ENCODE data around the gene CAMSAP1. TPM values are rescaled to one million over a fixed set of nuclear protein-coding genes. Genes with fewer than 3 reads are reported as not detected.
A peak's percentile ranks its signal among the peaks of the same experiment; 100 is the strongest.

Gene CAMSAP1
- total and polyA plus RNA-seq, 2 donors from 2014 or later, result 3.3 to 38.6 TPM

- Histone ChIP-seq H3K9ac (ENCODE audit: low read length in 3 of 3) (no peak overlapping the region), H3K4me3 (ENCODE audit: low read length in 3 of 3) (no peak overlapping the region), H3K36me3 (ENCODE audit: control insufficient read depth in 2 of 3, insufficient read depth in 3 of 3, low read length in 3 of 3) (peaks cover 0 to 48% (median 14%) of the 10 kb centered on the region in 3 donors), H3K27ac (ENCODE audit: low read depth in 2 of 2, low read length in 2 of 2) (no peak overlapping the region), H3K4me1 (ENCODE audit: control insufficient read depth in 2 of 3, insufficient read depth in 2 of 3, low read depth in 1 of 3, low read length in 3 of 3) (no peaks in the 10 kb centered on the region), H3K9me3 (ENCODE audit: control insufficient read depth in 2 of 3, insufficient read depth in 1 of 3, low read length in 3 of 3) (no peaks in the 10 kb centered on the region), H3K27me3 (ENCODE audit: control insufficient read depth, insufficient read depth, low read length) (no peaks in the 10 kb centered on the region)
- TF ChIP-seq, protein P1, sequence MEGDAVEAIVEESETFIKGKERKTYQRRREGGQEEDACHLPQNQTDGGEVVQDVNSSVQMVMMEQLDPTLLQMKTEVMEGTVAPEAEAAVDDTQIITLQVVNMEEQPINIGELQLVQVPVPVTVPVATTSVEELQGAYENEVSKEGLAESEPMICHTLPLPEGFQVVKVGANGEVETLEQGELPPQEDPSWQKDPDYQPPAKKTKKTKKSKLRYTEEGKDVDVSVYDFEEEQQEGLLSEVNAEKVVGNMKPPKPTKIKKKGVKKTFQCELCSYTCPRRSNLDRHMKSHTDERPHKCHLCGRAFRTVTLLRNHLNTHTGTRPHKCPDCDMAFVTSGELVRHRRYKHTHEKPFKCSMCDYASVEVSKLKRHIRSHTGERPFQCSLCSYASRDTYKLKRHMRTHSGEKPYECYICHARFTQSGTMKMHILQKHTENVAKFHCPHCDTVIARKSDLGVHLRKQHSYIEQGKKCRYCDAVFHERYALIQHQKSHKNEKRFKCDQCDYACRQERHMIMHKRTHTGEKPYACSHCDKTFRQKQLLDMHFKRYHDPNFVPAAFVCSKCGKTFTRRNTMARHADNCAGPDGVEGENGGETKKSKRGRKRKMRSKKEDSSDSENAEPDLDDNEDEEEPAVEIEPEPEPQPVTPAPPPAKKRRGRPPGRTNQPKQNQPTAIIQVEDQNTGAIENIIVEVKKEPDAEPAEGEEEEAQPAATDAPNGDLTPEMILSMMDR (IDR thresholded peaks at IDR 0.05; ENCODE audit: borderline replicate concordance, extremely low read depth, insufficient read depth), result no peak
- intact Hi-C loops (cut with DNase I), result no loop called here
- no peak for FAIRE-seq
- DNase-seq, result peak in 1 of 5 donors; percentile 51
Observed at GRCh38 chr9:135932656-135933055, 25.3 kb upstream of the CAMSAP1 start.

DNA sequence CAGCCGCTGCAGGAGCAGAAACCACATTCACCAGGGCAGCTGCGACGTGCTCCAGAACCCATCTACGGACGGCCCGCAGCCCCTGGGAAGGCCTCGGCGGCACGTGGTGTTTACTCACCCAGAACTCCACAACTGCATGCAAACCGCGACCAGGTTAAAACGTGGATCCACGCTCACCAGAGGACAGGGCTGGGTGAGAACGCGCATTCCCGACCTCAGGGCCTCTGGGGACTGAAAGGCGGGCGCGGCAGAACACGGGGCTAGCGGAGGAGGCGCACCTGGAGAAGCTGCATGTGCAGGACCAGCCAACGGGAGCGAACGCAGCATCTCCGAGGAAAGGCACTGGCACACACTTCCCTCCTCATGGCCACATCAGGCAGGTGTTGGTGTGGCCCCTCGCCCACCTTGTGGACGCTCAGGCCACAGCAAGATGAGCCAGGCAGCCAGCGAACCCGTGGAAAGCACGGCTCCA is 24.0 kb upstream of the CAMSAP1 start:
- no peak overlapping the region for H3K27ac ChIP-seq (ENCODE audit: low read depth in 2 of 2, low read length in 2 of 2)
- H3K36me3 ChIP-seq (ENCODE audit: control insufficient read depth in 2 of 3, insufficient read depth in 3 of 3, low read length in 3 of 3), result peaks cover 0 to 37% (median 9%) of the 10 kb centered on the region in 3 donors

GRCh38 chr9:135930446-135931345 is 23.4 kb upstream of the CAMSAP1 start:
- Histone ChIP-seq H3K27ac (ENCODE audit: low read depth in 2 of 2, low read length in 2 of 2) (no peak overlapping the region), H3K36me3 (ENCODE audit: control insufficient read depth in 2 of 3, insufficient read depth in 3 of 3, low read length in 3 of 3) (peaks cover 0 to 31% (median 9%) of the 10 kb centered on the region in 3 donors), H3K4me3 (ENCODE audit: low read length in 3 of 3) (no peak overlapping the region), H3K4me1 (ENCODE audit: control insufficient read depth in 2 of 3, insufficient read depth in 2 of 3, low read depth in 1 of 3, low read length in 3 of 3) (no peaks in the 10 kb centered on the region), H3K9ac (ENCODE audit: low read length in 3 of 3) (no peak overlapping the region), H3K9me3 (ENCODE audit: control insufficient read depth in 2 of 3, insufficient read depth in 1 of 3, low read length in 3 of 3) (no peaks in the 10 kb centered on the region), H3K27me3 (ENCODE audit: control insufficient read depth, insufficient read depth, low read length) (no peaks in the 10 kb centered on the region)
- TF ChIP-seq, protein P1 (IDR thresholded peaks at IDR 0.05; ENCODE audit: borderline replicate concordance, extremely low read depth, insufficient read depth), result no peak
- intact Hi-C loops (cut with DNase I), result no loop called here
- DNase-seq (no peak), FAIRE-seq (no peak)

More for the DNA sequence above, 24.0 kb upstream of the CAMSAP1 start:
- TF ChIP-seq, protein P1 (IDR thresholded peaks at IDR 0.05; ENCODE audit: borderline replicate concordance, extremely low read depth, insufficient read depth), result no peak
- H3K9me3 ChIP-seq (ENCODE audit: control insufficient read depth in 2 of 3, insufficient read depth in 1 of 3, low read length in 3 of 3), result no peaks in the 10 kb centered on the region
- intact Hi-C loops (cut with DNase I), result no loop called here
- DNase-seq (no peak), FAIRE-seq (no peak)
- H3K9ac ChIP-seq (ENCODE audit: low read length in 3 of 3), result no peak overlapping the region
- no peaks in the 10 kb centered on the region for H3K27me3 ChIP-seq (ENCODE audit: control insufficient read depth, insufficient read depth, low read length)
- no peaks in the 10 kb centered on the region for H3K4me1 ChIP-seq (ENCODE audit: control insufficient read depth in 2 of 3, insufficient read depth in 2 of 3, low read depth in 1 of 3, low read length in 3 of 3)
- no peak overlapping the region for H3K4me3 ChIP-seq (ENCODE audit: low read length in 3 of 3)
